Measurements from ENCODE around the gene FABP2. TPM values are rescaled to one million over a fixed set of nuclear protein-coding genes. Genes with fewer than 3 reads are reported as not detected.
"Not testable (repeated sequence)": the region's sequence is repeated elsewhere in the genome, so short reads cannot be mapped to it uniquely, and the experiment has no call there.

The FABP2 gene
- total and polyA plus RNA-seq, 4 experiments from 2014 or later: 0.21 TPM; not detected in 3

DNA sequence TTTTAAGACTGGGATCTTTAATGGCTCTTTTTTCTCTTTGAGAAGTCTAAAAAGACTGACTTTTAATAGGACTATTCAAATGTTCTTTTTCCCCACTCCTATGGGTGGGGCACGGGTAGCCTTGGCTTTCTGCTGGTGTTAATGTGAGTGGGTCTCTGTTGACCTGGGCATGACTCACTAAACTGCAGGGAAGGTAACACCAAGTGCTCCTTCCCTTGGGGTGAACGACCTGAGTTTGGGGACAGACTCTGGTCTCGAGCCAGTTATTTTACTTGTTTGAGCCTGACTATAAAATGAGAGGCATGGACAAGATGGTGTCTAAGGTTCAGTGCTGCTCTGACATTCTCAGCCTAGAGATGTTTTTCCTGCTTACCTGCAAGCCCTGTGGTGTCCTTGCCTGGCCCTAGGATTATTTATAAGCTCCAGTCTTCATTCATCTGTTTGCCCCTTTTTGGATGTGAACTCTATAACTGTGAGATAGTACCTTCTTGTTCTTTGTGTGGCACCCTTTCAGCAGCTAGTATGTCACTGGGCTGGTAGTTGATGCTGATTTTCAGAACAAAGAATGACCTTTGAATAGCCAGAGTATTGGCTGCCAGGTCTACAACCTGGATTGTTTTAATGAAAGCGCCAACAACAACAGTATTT lies 14.5 kb upstream of the FABP2 start:
- H3K4me1 Mint-ChIP-seq; DNase-seq; H3K27me3 Mint-ChIP-seq; H3K36me3 Mint-ChIP-seq; H3K27ac Mint-ChIP-seq; H3K27me3 ChIP-seq (ENCODE audit: insufficient read depth, low read length); H3K4me3 Mint-ChIP-seq; H3K4me3 ChIP-seq (ENCODE audit: low read length in 2 of 2); H3K9me3 ChIP-seq (ENCODE audit: control insufficient read depth in 1 of 2, low read length in 2 of 2); H3K4me1 ChIP-seq (ENCODE audit: insufficient read depth, low read length); H3K27ac ChIP-seq (ENCODE audit: low read depth, low read length); intact Hi-C loops (cut with micrococcal nuclease); POLR2A ChIA-PET (ENCODE audit: partially characterized antibody); H3K9me3 Mint-ChIP-seq; H3K36me3 ChIP-seq (ENCODE audit: insufficient read depth, low read length): not testable (repeated sequence)
- CTCF ChIA-PET (ENCODE audit: partially characterized antibody): interaction anchor here (1.2 kb wide), 1 partner anchor 15 kb away, joined by 3 read pairs; no protein-coding TSS in a partner anchor

GRCh38 chr4:119329835-119330620 lies 8.1 kb upstream of the FABP2 start:
- Histone ChIP-seq H3K27me3 (ENCODE audit: insufficient read depth, low read length) (no peaks in the 10 kb centered on the region), H3K4me3 (ENCODE audit: low read length in 2 of 2) (no peak overlapping the region), H3K27ac (ENCODE audit: low read depth, low read length) (no peak overlapping the region), H3K4me1 (ENCODE audit: insufficient read depth, low read length) (no peaks in the 10 kb centered on the region), H3K36me3 (ENCODE audit: insufficient read depth, low read length) (no peaks in the 10 kb centered on the region), H3K9me3 (ENCODE audit: control insufficient read depth in 1 of 2, low read length in 2 of 2) (no peaks in the 10 kb centered on the region)
- peaks cover 11 to 14% of the 10 kb centered on the region in 2 donors for H3K27me3 Mint-ChIP-seq
- H3K36me3 Mint-ChIP-seq: no peaks in the 10 kb centered on the region
- no peak for DNase-seq
- no peak overlapping the region for H3K27ac Mint-ChIP-seq
- H3K4me1 Mint-ChIP-seq: no peaks in the 10 kb centered on the region
- H3K9me3 Mint-ChIP-seq: peaks cover 0 to 6% (median 0%) of the 10 kb centered on the region in 8 donors
- intact Hi-C loops (cut with micrococcal nuclease): no loop called here
- POLR2A ChIA-PET (ENCODE audit: partially characterized antibody): no interaction called here
- CTCF ChIA-PET (ENCODE audit: partially characterized antibody): no interaction called here
- H3K4me3 Mint-ChIP-seq: peak overlapping the region in 1 of 8 donors; percentile 21

DNA sequence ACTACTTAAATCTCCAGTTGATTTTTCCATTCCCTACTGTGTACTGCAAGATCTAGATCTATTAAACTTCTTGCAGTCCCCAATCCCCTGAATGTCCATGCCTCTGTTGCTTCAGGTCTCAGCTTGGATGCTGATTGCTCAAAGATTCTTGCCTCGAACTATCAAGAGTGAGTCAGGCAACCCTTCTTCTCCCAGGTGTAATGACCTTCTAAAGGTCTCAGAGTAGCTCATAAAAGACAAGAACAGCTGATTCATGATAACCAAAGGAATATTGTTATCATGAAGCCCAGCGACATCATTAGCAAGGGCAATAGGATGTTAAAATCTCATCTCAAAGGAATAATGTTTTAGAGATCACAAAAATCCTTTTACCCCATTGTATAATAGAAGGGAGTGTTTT lies 6.8 kb upstream of the FABP2 start:
- Histone ChIP-seq H3K27ac (ENCODE audit: low read depth, low read length) (no peak overlapping the region), H3K36me3 (ENCODE audit: insufficient read depth, low read length) (no peaks in the 10 kb centered on the region), H3K4me3 (ENCODE audit: low read length in 2 of 2) (no peak overlapping the region), H3K9me3 (ENCODE audit: control insufficient read depth in 1 of 2, low read length in 2 of 2) (no peaks in the 10 kb centered on the region), H3K4me1 (ENCODE audit: insufficient read depth, low read length) (no peaks in the 10 kb centered on the region), H3K27me3 (ENCODE audit: insufficient read depth, low read length) (no peaks in the 10 kb centered on the region)
- no peak overlapping the region for H3K27ac Mint-ChIP-seq
- no peak for DNase-seq
- H3K4me1 Mint-ChIP-seq: no peaks in the 10 kb centered on the region
- peaks cover 13 to 15% of the 10 kb centered on the region in 2 donors for H3K27me3 Mint-ChIP-seq
- POLR2A ChIA-PET (ENCODE audit: partially characterized antibody): no interaction called here
- peaks cover 0 to 6% (median 0%) of the 10 kb centered on the region in 8 donors for H3K9me3 Mint-ChIP-seq
- intact Hi-C loops (cut with micrococcal nuclease): no loop called here
- no peak overlapping the region for H3K4me3 Mint-ChIP-seq
- H3K36me3 Mint-ChIP-seq: no peaks in the 10 kb centered on the region
- CTCF ChIA-PET (ENCODE audit: partially characterized antibody): no interaction called here

GRCh38 chr4:119317990-119318389 lies 3.9 kb downstream of the FABP2 start:
- Mint-ChIP-seq H3K4me1 (no peaks in the 10 kb centered on the region), H3K4me3 (no peak overlapping the region), H3K9me3 (no peaks in the 10 kb centered on the region), H3K27ac (no peak overlapping the region), H3K27me3 (peaks cover 5 to 13% of the 10 kb centered on the region in 2 donors), H3K36me3 (no peaks in the 10 kb centered on the region)
- H3K4me3 ChIP-seq (ENCODE audit: low read length in 2 of 2): no peak overlapping the region
- H3K27ac ChIP-seq (ENCODE audit: low read depth, low read length): no peak overlapping the region
- ChIA-PET POLR2A (ENCODE audit: partially characterized antibody) (no interaction called here), CTCF (ENCODE audit: partially characterized antibody) (interaction anchor here (1.2 kb wide), 1 partner anchor 18 kb away, joined by 3 read pairs; a partner anchor contains a TSS)
- DNase-seq: no peak
- H3K4me1 ChIP-seq (ENCODE audit: insufficient read depth, low read length): no peaks in the 10 kb centered on the region
- intact Hi-C loops (cut with micrococcal nuclease): loop anchor here (10.0 kb wide), 1 partner anchor 57 kb away; no protein-coding TSS in a partner anchor
- H3K9me3 ChIP-seq (ENCODE audit: control insufficient read depth in 1 of 2, low read length in 2 of 2): no peaks in the 10 kb centered on the region
- H3K27me3 ChIP-seq (ENCODE audit: insufficient read depth, low read length): no peaks in the 10 kb centered on the region
- no peaks in the 10 kb centered on the region for H3K36me3 ChIP-seq (ENCODE audit: insufficient read depth, low read length)

- Mint-ChIP-seq H3K9me3 (no peaks in the 10 kb centered on the region), H3K27ac (no peak overlapping the region), H3K27me3 (peaks cover 7 to 9% of the 10 kb centered on the region in 2 donors), H3K4me3 (no peak overlapping the region), H3K4me1 (no peaks in the 10 kb centered on the region), H3K36me3 (no peaks in the 10 kb centered on the region)
- no peaks in the 10 kb centered on the region for H3K4me1 ChIP-seq (ENCODE audit: insufficient read depth, low read length)
- H3K36me3 ChIP-seq (ENCODE audit: insufficient read depth, low read length): no peaks in the 10 kb centered on the region
- ChIA-PET CTCF (ENCODE audit: partially characterized antibody) (interaction anchor here (1.0 to 1.2 kb wide), 2 partner anchors 314 to 743 kb away, joined by 3 read pairs; partner anchors contain the start of gene PDE5A), POLR2A (ENCODE audit: partially characterized antibody) (no interaction called here)
- no peak for DNase-seq
- H3K4me3 ChIP-seq (ENCODE audit: low read length in 2 of 2): no peak overlapping the region
- no peak overlapping the region for H3K27ac ChIP-seq (ENCODE audit: low read depth, low read length)
- intact Hi-C loops (cut with micrococcal nuclease): loop anchor here (10.0 kb wide), 1 partner anchor 60 kb away; no protein-coding TSS in a partner anchor
- H3K9me3 ChIP-seq (ENCODE audit: control insufficient read depth in 1 of 2, low read length in 2 of 2): no peaks in the 10 kb centered on the region
- H3K27me3 ChIP-seq (ENCODE audit: insufficient read depth, low read length): no peaks in the 10 kb centered on the region
Observed at GRCh38 chr4:119315036-119315435, 6.9 kb downstream of the FABP2 start.

GRCh38 chr4:119314356-119314755 lies 7.6 kb downstream of the FABP2 start:
- ChIA-PET CTCF (ENCODE audit: partially characterized antibody) (interaction anchor here (1.1 to 2.1 kb wide), 2 partner anchors 179 to 314 kb away, joined by 3 to 9 read pairs; partner anchors contain the start of gene PDE5A), POLR2A (ENCODE audit: partially characterized antibody) (no interaction called here)
- intact Hi-C loops (cut with micrococcal nuclease): loop anchor here (1.0 to 10.0 kb wide), 4 partner anchors 60 to 736 kb away; partner anchors contain the start of gene PDE5A

DNA sequence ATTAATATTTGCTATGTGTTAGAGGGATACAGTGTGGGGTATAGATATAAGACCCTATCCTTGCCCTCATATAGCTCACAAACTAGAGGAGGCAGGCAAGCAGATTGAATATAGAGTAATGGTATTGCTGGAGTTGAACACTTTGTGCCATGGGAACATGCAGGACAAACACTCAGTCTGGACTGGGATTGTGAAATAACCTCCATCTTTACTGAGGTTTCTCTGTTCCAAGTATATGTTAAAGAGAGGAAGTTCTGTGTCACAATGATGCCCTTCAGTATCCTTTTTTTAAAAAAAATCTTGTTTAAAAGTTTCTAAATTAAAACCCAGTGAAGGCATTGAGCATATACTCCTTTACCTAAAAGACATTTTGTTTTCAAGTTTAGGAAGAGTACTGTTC lies 8.7 kb downstream of the FABP2 start:
- Histone ChIP-seq H3K36me3 (ENCODE audit: insufficient read depth, low read length) (no peaks in the 10 kb centered on the region), H3K9me3 (ENCODE audit: control insufficient read depth in 1 of 2, low read length in 2 of 2) (no peaks in the 10 kb centered on the region), H3K4me3 (ENCODE audit: low read length in 2 of 2) (no peak overlapping the region), H3K27ac (ENCODE audit: low read depth, low read length) (no peak overlapping the region), H3K27me3 (ENCODE audit: insufficient read depth, low read length) (no peaks in the 10 kb centered on the region), H3K4me1 (ENCODE audit: insufficient read depth, low read length) (no peaks in the 10 kb centered on the region)
- intact Hi-C loops (cut with micrococcal nuclease): loop anchor here (10.0 kb wide), 1 partner anchor 62 kb away; no protein-coding TSS in a partner anchor
- H3K27ac Mint-ChIP-seq: no peak overlapping the region
- peaks cover 7 to 9% of the 10 kb centered on the region in 2 donors for H3K27me3 Mint-ChIP-seq
- no peaks in the 10 kb centered on the region for H3K9me3 Mint-ChIP-seq
- no peaks in the 10 kb centered on the region for H3K4me1 Mint-ChIP-seq
- POLR2A ChIA-PET (ENCODE audit: partially characterized antibody): no interaction called here
- H3K4me3 Mint-ChIP-seq: no peak overlapping the region
- no peak for DNase-seq
- H3K36me3 Mint-ChIP-seq: no peaks in the 10 kb centered on the region
- CTCF ChIA-PET (ENCODE audit: partially characterized antibody): interaction anchor here (1.1 to 2.1 kb wide), 2 partner anchors 180 to 315 kb away, joined by 3 to 9 read pairs; partner anchors contain the start of gene PDE5A

More at GRCh38 chr4:119314356-119314755, 7.6 kb downstream of the FABP2 start:
- Mint-ChIP-seq H3K36me3 (no peaks in the 10 kb centered on the region), H3K27ac (no peak overlapping the region), H3K27me3 (peaks cover 7 to 9% of the 10 kb centered on the region in 2 donors), H3K9me3 (no peaks in the 10 kb centered on the region), H3K4me3 (no peak overlapping the region), H3K4me1 (no peaks in the 10 kb centered on the region)
- Histone ChIP-seq H3K4me3 (ENCODE audit: low read length in 2 of 2) (no peak overlapping the region), H3K27me3 (ENCODE audit: insufficient read depth, low read length) (no peaks in the 10 kb centered on the region), H3K9me3 (ENCODE audit: control insufficient read depth in 1 of 2, low read length in 2 of 2) (no peaks in the 10 kb centered on the region), H3K4me1 (ENCODE audit: insufficient read depth, low read length) (no peaks in the 10 kb centered on the region), H3K27ac (ENCODE audit: low read depth, low read length) (no peak overlapping the region), H3K36me3 (ENCODE audit: insufficient read depth, low read length) (no peaks in the 10 kb centered on the region)
- DNase-seq: peak in 4 of 5 donors; percentile 33 to 46 (median 40)
